Calu3 (cell line): ENCODE measurements around the gene EMSY. TPM values are rescaled to one million over a fixed set of nuclear protein-coding genes. Genes with fewer than 3 reads are reported as not detected.
"Not testable (repeated sequence)": the region's sequence is repeated elsewhere in the genome, so short reads cannot be mapped to it uniquely, and the experiment has no call there.

Experiments
- BruUV-seq: library from RNA; stranded (reverse); fragments of 400-500 nt; replicated peaks from 2 replicates; lab custom pipeline; 2021; lab: Mats Ljungman, UMichigan
- CTCF ChIA-PET: fragments of 300-600 bp; sonication (Branson Sonifier 250); formaldehyde crosslinking; loops from one replicate; lab custom pipeline; 2022; ENCODE audit warnings: antibody characterized with exemption; lab: Charles Lee
- DNase-seq: peaks from one replicate; pipeline ENCODE4 v3.0.0; 2022
- H3K27ac Mint-ChIP-seq: one replicate; pipeline ENCODE4 v1.8.0; 2022; ENCODE audit warnings: mixed read lengths; ENCODE audit not compliant: unreplicated experiment
- H3K27me3 Mint-ChIP-seq: one replicate; pipeline ENCODE4 v1.8.0; 2022; ENCODE audit warnings: mixed read lengths; ENCODE audit not compliant: unreplicated experiment
- H3K36me3 Mint-ChIP-seq: one replicate; pipeline ENCODE4 v1.8.0; 2022; ENCODE audit warnings: mild to moderate bottlenecking, moderate library complexity, mixed read lengths; ENCODE audit not compliant: insufficient read depth, unreplicated experiment
- H3K4me1 Mint-ChIP-seq: one replicate; pipeline ENCODE4 v1.8.0; 2022; ENCODE audit warnings: mild to moderate bottlenecking, low read depth, mixed read lengths; ENCODE audit not compliant: unreplicated experiment
- H3K4me3 Mint-ChIP-seq: one replicate; pipeline ENCODE4 v1.8.0; 2022; ENCODE audit warnings: mild to moderate bottlenecking, low read depth, moderate library complexity, mixed read lengths; ENCODE audit not compliant: unreplicated experiment
- H3K9me3 Mint-ChIP-seq: one replicate; pipeline ENCODE4 v1.8.0; 2022; ENCODE audit warnings: low read depth, mixed read lengths; ENCODE audit not compliant: unreplicated experiment
- CTCF ChIP-seq: fragments of 200-600 bp; IDR thresholded peaks from one replicate; pipeline ENCODE4 v1.8.0; 2022; ENCODE audit warnings: antibody characterized with exemption; ENCODE audit not compliant: unreplicated experiment
- intact Hi-C: fragments of 100-400 bp; cut with micrococcal nuclease; formaldehyde crosslinking; loops from one replicate; pipeline ENCODE4 v1.10.0; 2022; ENCODE audit not compliant: unreplicated experiment
- total RNA-seq: library from RNA; stranded (reverse); gene quantifications from 2 replicates; pipeline ENCODE4 v1.2.3, GENCODE V29; 2022

EMSY gene
- total RNA-seq, 1 experiment from 2014 or later: 30.0 TPM

- Mint-ChIP-seq H3K9me3 (no peaks in the 10 kb centered on the region), H3K4me1 (peaks cover 50% of the 10 kb centered on the region), H3K27ac (peak overlapping the region; percentile 60), H3K36me3 (no peaks in the 10 kb centered on the region), H3K4me3 (no peak overlapping the region), H3K27me3 (no peaks in the 10 kb centered on the region)
- intact Hi-C loops: no loop called here
- DNase-seq: no peak
- BruUV-seq: no TSS peak
- no peak for TF ChIP-seq CTCF
- CTCF ChIA-PET: interaction anchor here (1.0 to 1.6 kb wide), 3 partner anchors 15 to 366 kb away, joined by 3 to 4 read pairs (median 3); no protein-coding TSS in a partner anchor
Observed at GRCh38 chr11:76592025-76592914, 147.5 kb downstream of the EMSY start.

GRCh38 chr11:76592961-76593360 is 148.1 kb downstream of the EMSY start:
- BruUV-seq: no TSS peak
- no peak for TF ChIP-seq CTCF
- CTCF ChIA-PET: interaction anchor here (1.0 to 1.6 kb wide), 2 partner anchors 16 to 367 kb away, joined by 3 to 4 read pairs; no protein-coding TSS in a partner anchor
- intact Hi-C loops: no loop called here
- H3K4me1 Mint-ChIP-seq: peaks cover 47% of the 10 kb centered on the region
- DNase-seq: peak; percentile 81
- no peak overlapping the region for H3K4me3 Mint-ChIP-seq
- H3K27ac Mint-ChIP-seq: peak overlapping the region; percentile 60
- H3K36me3 Mint-ChIP-seq: no peaks in the 10 kb centered on the region
- no peaks in the 10 kb centered on the region for H3K27me3 Mint-ChIP-seq
- no peaks in the 10 kb centered on the region for H3K9me3 Mint-ChIP-seq

GRCh38 chr11:76595091-76595490 is 150.3 kb downstream of the EMSY start:
- H3K4me3 Mint-ChIP-seq, H3K36me3 Mint-ChIP-seq, BruUV-seq, CTCF ChIA-PET, H3K9me3 Mint-ChIP-seq, DNase-seq, intact Hi-C loops, H3K27ac Mint-ChIP-seq, H3K27me3 Mint-ChIP-seq: not testable (repeated sequence)
- H3K4me1 Mint-ChIP-seq: peaks cover 30% of the 10 kb centered on the region

GRCh38 chr11:76596652-76597051 is 151.8 kb downstream of the EMSY start:
- no peak for DNase-seq
- Mint-ChIP-seq H3K4me3 (no peak overlapping the region), H3K27me3 (no peaks in the 10 kb centered on the region), H3K4me1 (peaks cover 22% of the 10 kb centered on the region), H3K36me3 (no peaks in the 10 kb centered on the region), H3K9me3 (no peaks in the 10 kb centered on the region), H3K27ac (no peak overlapping the region)
- intact Hi-C loops: no loop called here
- BruUV-seq: no TSS peak
- CTCF ChIA-PET: no interaction called here
- TF ChIP-seq CTCF: no peak
